Brain microvascular endothelial cell (primary cell): ENCODE results near the gene LRRC36.
A peak's percentile ranks its signal among the peaks of the same experiment; 100 is the strongest.

Experiments used
- DNase-seq: peaks from one replicate; pipeline ENCODE4 v3.0.0-alpha.2; 2020
- H3K27ac ChIP-seq: fragments of 250-450 bp; sonication (Bioruptor Pico); 2 replicates; pipeline ENCODE4 v1.5.1; 2020; ENCODE audit warnings: mild to moderate bottlenecking, moderate library complexity
- H3K27me3 ChIP-seq: fragments of 250-450 bp; sonication (Bioruptor Pico); replicated peaks from 2 replicates; pipeline ENCODE4 v1.5.1; 2020; ENCODE audit warnings: mild to moderate bottlenecking
- H3K36me3 ChIP-seq: fragments of 250-450 bp; sonication (Bioruptor Pico); replicated peaks from 2 replicates; pipeline ENCODE4 v1.5.1; 2020; ENCODE audit warnings: mild to moderate bottlenecking
- H3K4me3 ChIP-seq: 2 replicates; pipeline ENCODE4 v1.5.1; 2011; ENCODE audit warnings: low read depth, mild to moderate bottlenecking, control low read depth, low read length, moderate library complexity
- in situ Hi-C: cut with HindIII; loops from 2 replicates; pipeline ENCODE4 v1.10.0; 2017; ENCODE audit warnings: low sequenced_read_pairs, low pct_ligation_motif_present
- TF ChIP-seq, protein P1 (sequence below): IDR thresholded peaks from 2 replicates; pipeline ENCODE4 v1.5.1; 2011; ENCODE audit warnings: low read depth, mild to moderate bottlenecking, moderate library complexity, low read length, control low read depth, inconsistent platforms; ENCODE audit errors: missing control alignments

The LRRC36 gene

DNA sequence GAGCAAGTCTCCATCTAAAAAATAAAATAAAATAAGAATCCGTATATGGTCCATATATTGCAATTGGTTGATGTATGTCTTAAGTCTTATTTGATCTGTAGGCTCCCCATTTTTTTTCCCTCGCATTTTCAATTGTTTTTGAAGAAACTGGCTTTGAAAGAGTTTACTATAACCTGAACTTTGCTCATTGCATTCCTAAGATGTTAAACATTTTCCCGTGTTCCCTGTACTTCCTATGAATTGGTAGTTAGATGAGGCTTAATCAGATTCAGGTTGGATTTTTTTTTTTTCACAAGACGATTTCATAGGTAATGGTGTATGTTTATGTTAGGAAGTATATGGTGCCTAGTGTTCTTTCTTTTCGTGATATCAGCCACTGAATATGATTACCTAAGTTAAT lies 3.3 kb downstream of the LRRC36 start:
- Histone ChIP-seq H3K27me3 (peaks cover under 1% of the 10 kb centered on the region), H3K36me3 (no peaks in the 10 kb centered on the region), H3K4me3 (no peak overlapping the region), H3K27ac (no peak overlapping the region)
- in situ Hi-C loops = no loop called here
- TF ChIP-seq, protein P1, sequence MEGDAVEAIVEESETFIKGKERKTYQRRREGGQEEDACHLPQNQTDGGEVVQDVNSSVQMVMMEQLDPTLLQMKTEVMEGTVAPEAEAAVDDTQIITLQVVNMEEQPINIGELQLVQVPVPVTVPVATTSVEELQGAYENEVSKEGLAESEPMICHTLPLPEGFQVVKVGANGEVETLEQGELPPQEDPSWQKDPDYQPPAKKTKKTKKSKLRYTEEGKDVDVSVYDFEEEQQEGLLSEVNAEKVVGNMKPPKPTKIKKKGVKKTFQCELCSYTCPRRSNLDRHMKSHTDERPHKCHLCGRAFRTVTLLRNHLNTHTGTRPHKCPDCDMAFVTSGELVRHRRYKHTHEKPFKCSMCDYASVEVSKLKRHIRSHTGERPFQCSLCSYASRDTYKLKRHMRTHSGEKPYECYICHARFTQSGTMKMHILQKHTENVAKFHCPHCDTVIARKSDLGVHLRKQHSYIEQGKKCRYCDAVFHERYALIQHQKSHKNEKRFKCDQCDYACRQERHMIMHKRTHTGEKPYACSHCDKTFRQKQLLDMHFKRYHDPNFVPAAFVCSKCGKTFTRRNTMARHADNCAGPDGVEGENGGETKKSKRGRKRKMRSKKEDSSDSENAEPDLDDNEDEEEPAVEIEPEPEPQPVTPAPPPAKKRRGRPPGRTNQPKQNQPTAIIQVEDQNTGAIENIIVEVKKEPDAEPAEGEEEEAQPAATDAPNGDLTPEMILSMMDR = no peak
- no peak for DNase-seq

DNA sequence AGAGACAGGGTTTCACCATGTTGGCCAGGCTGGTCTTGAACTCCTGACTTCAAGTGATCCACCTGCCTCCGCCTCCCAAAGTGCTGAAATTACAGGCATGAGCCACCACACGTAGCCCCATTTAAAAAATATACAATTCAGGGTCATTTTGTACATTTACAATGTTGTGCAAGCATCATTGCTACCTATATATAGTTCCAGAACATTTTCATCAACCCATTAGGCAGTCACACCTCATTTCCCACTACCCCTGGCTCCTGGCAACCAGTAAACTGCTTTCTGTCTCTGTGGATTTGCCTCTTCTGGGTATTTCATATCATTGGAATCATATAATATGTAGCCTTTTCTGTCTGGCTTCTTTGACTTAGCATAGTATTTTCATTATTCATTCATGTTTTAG lies 6.7 kb downstream of the LRRC36 start:
- in situ Hi-C loops = no loop called here
- Histone ChIP-seq H3K4me3 (no peak overlapping the region), H3K27me3 (no peaks in the 10 kb centered on the region), H3K36me3 (no peaks in the 10 kb centered on the region), H3K27ac (no peak overlapping the region)
- no peak for DNase-seq
- TF ChIP-seq, protein P1 = no peak

DNA sequence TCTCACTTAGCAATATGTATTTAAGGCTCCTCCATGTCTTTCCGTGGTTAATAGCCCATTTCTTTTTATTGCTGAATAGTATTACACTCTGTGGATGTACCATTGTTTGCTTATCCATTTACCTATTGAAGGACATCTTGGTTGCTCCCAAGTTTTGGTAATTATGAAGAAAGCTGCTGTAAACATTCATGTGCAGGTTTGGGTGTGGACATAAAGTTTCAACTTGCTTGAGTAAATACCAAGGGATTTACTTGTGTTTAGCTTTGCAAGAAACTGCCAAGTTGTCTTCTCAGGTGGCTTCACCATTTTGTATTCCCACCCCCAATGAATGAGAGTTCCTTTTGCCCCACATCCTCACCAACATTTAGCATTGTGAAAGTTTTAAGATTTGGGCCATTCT lies 9.5 kb downstream of the LRRC36 start:
- TF ChIP-seq, protein P1 = no peak
- DNase-seq = no peak
- Histone ChIP-seq H3K36me3 (no peaks in the 10 kb centered on the region), H3K4me3 (no peak overlapping the region), H3K27me3 (no peaks in the 10 kb centered on the region), H3K27ac (no peak overlapping the region)
- in situ Hi-C loops = no loop called here

DNA sequence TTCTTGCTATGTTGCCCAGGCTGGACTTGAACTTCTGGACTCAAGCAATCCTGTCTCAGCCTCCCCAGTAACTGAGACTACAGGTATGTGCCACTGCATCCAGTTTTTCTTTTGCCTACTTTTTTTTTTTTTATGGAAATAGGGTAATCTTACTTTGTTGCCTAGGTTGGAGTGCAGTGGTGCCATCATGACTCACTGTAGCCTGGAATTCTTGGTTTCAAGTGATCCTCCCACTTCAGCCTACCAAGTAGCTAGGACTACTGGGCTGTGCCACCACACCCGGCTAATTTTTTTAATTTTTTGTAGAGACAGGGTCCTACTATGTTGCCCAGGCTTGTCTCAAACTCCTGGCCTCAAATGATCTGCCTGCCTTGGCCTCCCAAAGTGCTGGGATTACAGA lies 10.0 kb downstream of the LRRC36 start:
- in situ Hi-C loops = no loop called here
- Histone ChIP-seq H3K4me3 (no peak overlapping the region), H3K27ac (no peak overlapping the region), H3K36me3 (no peaks in the 10 kb centered on the region), H3K27me3 (no peaks in the 10 kb centered on the region)
- DNase-seq = no peak
- TF ChIP-seq, protein P1 = no peak

DNA sequence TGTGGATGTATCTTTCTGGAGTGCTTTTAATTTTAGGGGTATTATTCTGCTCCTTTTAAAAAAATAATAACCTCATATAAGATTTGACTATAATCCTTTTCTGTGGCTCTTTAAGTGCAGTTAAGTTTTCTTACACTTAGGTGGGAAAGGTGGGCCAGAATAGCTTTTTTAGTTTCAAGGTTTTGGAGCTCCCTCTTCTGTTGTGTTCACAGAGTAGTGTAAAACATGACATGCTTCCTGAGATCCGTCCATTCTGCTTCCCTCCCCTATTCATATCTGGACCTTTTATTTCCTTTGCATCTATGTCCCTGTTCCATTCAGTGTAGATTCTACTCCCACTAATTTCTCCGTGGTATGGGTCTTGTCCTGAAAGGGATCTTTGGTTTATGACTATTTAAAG lies 12.8 kb downstream of the LRRC36 start:
- Histone ChIP-seq H3K36me3 (no peaks in the 10 kb centered on the region), H3K4me3 (no peak overlapping the region), H3K27ac (no peak overlapping the region), H3K27me3 (no peaks in the 10 kb centered on the region)
- no peak for DNase-seq
- in situ Hi-C loops = no loop called here
- TF ChIP-seq, protein P1 = peak; percentile 48

DNA sequence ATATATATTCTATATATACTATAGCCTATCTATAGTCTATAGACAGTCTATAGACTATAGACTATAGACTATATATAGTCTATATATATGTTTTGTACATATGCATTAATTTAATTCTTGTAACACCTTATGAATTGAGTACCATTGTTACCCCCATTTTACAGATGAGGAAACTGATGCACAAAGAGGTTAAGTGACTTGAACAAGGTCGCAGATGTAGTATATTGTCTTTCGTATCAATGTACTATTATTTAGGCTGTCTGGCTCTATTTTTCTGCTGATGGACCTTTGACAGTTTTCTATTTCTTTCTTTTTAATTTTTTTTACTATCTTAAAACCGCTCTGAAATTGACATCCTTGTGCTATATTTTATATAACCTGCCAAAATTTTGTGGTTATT lies 14.6 kb downstream of the LRRC36 start:
- in situ Hi-C loops = no loop called here
- no peak overlapping the region for H3K27ac ChIP-seq
- H3K36me3 ChIP-seq = no peaks in the 10 kb centered on the region
- TF ChIP-seq, protein P1 = no peak
- no peaks in the 10 kb centered on the region for H3K27me3 ChIP-seq
- H3K4me3 ChIP-seq = no peak overlapping the region
- no peak for DNase-seq
